GM12878 (cell line): Measurements from ENCODE around the gene ADCY6. TPM values are rescaled to one million over a fixed set of nuclear protein-coding genes. Genes with fewer than 3 reads are reported as not detected.

Source experiments
- ATAC-seq: fragments of 200-7000 bp; cut with Tn5 transposase; 3 replicates; pipeline ENCODE4 v1.9.1; 2020; ENCODE audit warnings: mild to moderate bottlenecking, moderate library complexity
- BruUV-seq: library from RNA; stranded (reverse); fragments of 400-500 nt; replicated peaks from 2 replicates; lab custom pipeline; 2021; lab: Mats Ljungman, UMichigan
- CTCF ChIA-PET: fragments of 300-600 bp; sonication (Branson Sonifier 250); formaldehyde crosslinking; extraction: SDS; loops from one replicate; lab custom pipeline; 2021; ENCODE audit warnings: inconsistent platforms; lab: Yijun Ruan, JAX
- POLR2A ChIA-PET: fragments of 350-600 bp; formaldehyde crosslinking; extraction: SDS; loops from one replicate; lab custom pipeline; 2021; ENCODE audit warnings: inconsistent platforms; lab: Charles Lee
- RAD21 ChIA-PET: fragments of 300-600 bp; sonication (Branson Sonifier 250); formaldehyde crosslinking; loops from one replicate; lab custom pipeline; 2023; ENCODE audit warnings: antibody characterized with exemption; ENCODE audit not compliant: unreplicated experiment; lab: Charles Lee
- SMC1A ChIA-PET: fragments of 300-600 bp; sonication (Branson Sonifier 250); formaldehyde crosslinking; loops from one replicate; lab custom pipeline; 2023; ENCODE audit not compliant: unreplicated experiment, uncharacterized antibody; lab: Charles Lee
- DNase-seq: peaks from one replicate; pipeline ENCODE4 v3.0.0-alpha.2; 2011; ENCODE audit warnings: low read depth, low spot score
- FAIRE-seq: peaks from 3 replicates; lab custom pipeline; 2011; peaks lifted over from hg19 to GRCh38; lab: Jason Lieb, UNC
- H2AFZ ChIP-seq: 2 replicates; pipeline ENCODE4 v1.6.0; 2011; ENCODE audit warnings: low read depth, low read length, control low read depth; ENCODE audit not compliant: control insufficient read depth
- H3K27ac ChIP-seq: 2 replicates; pipeline ENCODE4 v1.5.1; 2011; ENCODE audit warnings: control low read depth; ENCODE audit not compliant: control insufficient read depth, insufficient read depth
- H3K27me3 ChIP-seq, 2 experiments: replicated peaks in 1 of 2; 2 replicates each; pipeline versions ENCODE4 v1.6.0 to v1.6.1; 2011; ENCODE audit warnings: low read length in 1 of 2; ENCODE audit not compliant: control insufficient read depth in 2 of 2, insufficient read depth in 2 of 2
- H3K36me3 ChIP-seq, 2 experiments: 2 replicates each; pipeline ENCODE4 v1.5.1; 2011; ENCODE audit warnings: low read length in 1 of 2; ENCODE audit not compliant: control insufficient read depth in 2 of 2, insufficient read depth in 2 of 2
- H3K4me1 ChIP-seq: 2 replicates; pipeline ENCODE4 v1.6.1; 2011; ENCODE audit warnings: mild to moderate bottlenecking, low read length, moderate library complexity, mixed read lengths; ENCODE audit not compliant: control insufficient read depth, insufficient read depth
- H3K4me2 ChIP-seq: 2 replicates; pipeline ENCODE4 v1.6.0; 2011; ENCODE audit warnings: control low read depth; ENCODE audit not compliant: control insufficient read depth, insufficient read depth
- H3K4me3 ChIP-seq: fragments of 200-600 bp; sonication (generic); 2 replicates; pipeline ENCODE4 v1.5.1; 2016
- H3K79me2 ChIP-seq: 2 replicates; pipeline ENCODE4 v1.6.0; 2011; ENCODE audit warnings: low read length; ENCODE audit not compliant: control insufficient read depth, insufficient read depth
- H3K9ac ChIP-seq: 2 replicates; pipeline ENCODE4 v1.8.0; 2011; ENCODE audit warnings: low read length, control low read depth, mixed read lengths; ENCODE audit not compliant: control insufficient read depth, insufficient read depth
- H3K9me3 ChIP-seq: replicated peaks from 3 replicates; pipeline ENCODE4 v1.5.1; 2011; ENCODE audit warnings: mild to moderate bottlenecking, low read length; ENCODE audit not compliant: control insufficient read depth, insufficient read depth
- H4K20me1 ChIP-seq: 2 replicates; pipeline ENCODE4 v1.6.0; 2011; ENCODE audit not compliant: control insufficient read depth, insufficient read depth
- ATF3 ChIP-seq: IDR thresholded peaks from 2 replicates; pipeline ENCODE4 v1.6.1; 2011; ENCODE audit warnings: low read depth, mild to moderate bottlenecking, low read length, moderate library complexity, borderline replicate concordance; ENCODE audit errors: extremely low read depth
- CHD4 ChIP-seq: fragments of 200-600 bp; sonication (generic); IDR thresholded peaks from 2 replicates; pipeline ENCODE4 v1.6.1; 2016; ENCODE audit warnings: mild to moderate bottlenecking
- CREB1 ChIP-seq: IDR thresholded peaks from 2 replicates; pipeline ENCODE4 v1.6.1; 2012; ENCODE audit warnings: low read depth, mild to moderate bottlenecking, inconsistent platforms
- ELK1 ChIP-seq: IDR thresholded peaks from 2 replicates; pipeline ENCODE4 v1.6.1; 2012; ENCODE audit warnings: low read depth, low read length, improper control_type of control experiment
- SREBF2 ChIP-seq: IDR thresholded peaks from 2 replicates; pipeline ENCODE4 v1.6.1; 2012; ENCODE audit warnings: mild to moderate bottlenecking, low read length
- SRF ChIP-seq, 2 experiments: IDR thresholded peaks; 2 replicates each; pipeline ENCODE4 v1.6.1; 2011; ENCODE audit warnings: low read depth in 2 of 2, low read length in 2 of 2, mild to moderate bottlenecking in 1 of 2, moderate library complexity in 1 of 2
- WGBS: methylation state at CpG from one replicate; pipeline ENCODE4 v1.1.6; 2016; ENCODE audit warnings: low lambda C conversion rate; ENCODE audit not compliant: insufficient replicate concordance, insufficient coverage; ENCODE audit errors: missing lambda C conversion rate; 5-methylcytosine and 5-hydroxymethylcytosine counted together
- in situ Hi-C: fragments of 300-500 bp; cut with MboI; formaldehyde crosslinking; loops from 9 replicates; pipeline ENCODE4 v1.14.3; 2018; ENCODE audit warnings: mixed read lengths
- intact Hi-C: fragments of 100-400 bp; cut with micrococcal nuclease; formaldehyde crosslinking; loops from one replicate; pipeline ENCODE4 v1.14.2; 2022; ENCODE audit not compliant: unreplicated experiment
- polyA plus RNA-seq, 11 experiments: library from polyadenylated mRNA; depleted of rRNA in 4 of 11; unstranded in 6 of 11; stranded (reverse) in 5 of 11; fragments of >200 nt; fragmentation: Nextera tagmentation in 4 of 11; fragmentation: Illumina TruSeq in 1 of 11; extraction: Ambion mirVana in 4 of 11; extraction: Trizol in 1 of 11; gene quantifications; 1 replicate in 1 of 11; 2 replicates in 10 of 11; pipeline versions ENCODE4 v1.2.1 to v1.2.3, GENCODE V29; 2011 to 2016; ENCODE audit warnings: inconsistent platforms in 2 of 11, missing spikeins in 2 of 11, low read depth in 1 of 11
- total RNA-seq, 4 experiments: library from RNA; depleted of rRNA in 3 of 4; stranded (reverse); fragments of >200 nt in 3 of 4; fragmentation: Illumina TruSeq in 1 of 4; extraction: Trizol in 1 of 4; gene quantifications; 2 replicates each; pipeline versions ENCODE4 v1.2.1 to v1.2.3, GENCODE V29; 2013 to 2021

Gene ADCY6
- total and polyA plus RNA-seq, 10 of the 15 experiments (the other 5 are each of a cell fraction or from before 2014, with no cell fraction given) = 0.03 to 2.0 (median 0.14) TPM; not detected in 1

- intact Hi-C loops (no loop called here), in situ Hi-C loops (no loop called here)
- Histone ChIP-seq H3K27me3 (no peaks in the 10 kb centered on the region), H3K4me3 (no peak overlapping the region), H3K27ac (no peak overlapping the region), H3K9ac (no peak overlapping the region), H3K9me3 (no peaks in the 10 kb centered on the region), H3K4me2 (no peak overlapping the region), H2AFZ (no peak overlapping the region), H4K20me1 (no peaks in the 10 kb centered on the region), H3K4me1 (no peaks in the 10 kb centered on the region), H3K36me3 (no peaks in the 10 kb centered on the region), H3K79me2 (no peaks in the 10 kb centered on the region)
- no TSS peak for BruUV-seq
- CTCF ChIA-PET = interaction anchor here (0.6 to 15.9 kb wide), 4 partner anchors 11 to 56 kb away, joined by 3 to 405 read pairs (median 4); no protein-coding TSS in a partner anchor
- FAIRE-seq = no peak
- SMC1A ChIA-PET = interaction anchor here (2.0 to 3.7 kb wide), 2 partner anchors 10 to 36 kb away, joined by 9 to 11 read pairs; no protein-coding TSS in a partner anchor
- no peak for ATAC-seq
- POLR2A ChIA-PET = no interaction called here
- TF ChIP-seq SREBF2 (no peak), CREB1 (no peak), ATF3 (no peak), CHD4 (no peak), ELK1 (no peak)
- RAD21 ChIA-PET = interaction anchor here (1.0 kb wide), 1 partner anchor 8 kb away, joined by 3 read pairs; no protein-coding TSS in a partner anchor
- DNase-seq = no peak
Measured at GRCh38 chr12:48758737-48759136, 30.2 kb downstream of the ADCY6 start.

GRCh38 chr12:48758186-48758585 lies 30.7 kb downstream of the ADCY6 start:
- Histone ChIP-seq H3K4me3 (no peak overlapping the region), H3K27me3 (no peaks in the 10 kb centered on the region; a peak in 1 of 4 replicates), H4K20me1 (no peaks in the 10 kb centered on the region), H3K27ac (no peak overlapping the region), H3K9ac (no peak overlapping the region), H3K36me3 (no peaks in the 10 kb centered on the region), H3K4me1 (no peaks in the 10 kb centered on the region), H3K9me3 (no peaks in the 10 kb centered on the region), H3K4me2 (no peak overlapping the region), H3K79me2 (no peaks in the 10 kb centered on the region), H2AFZ (no peak overlapping the region)
- ChIA-PET SMC1A (interaction anchor here (2.0 to 3.7 kb wide), 2 partner anchors 11 to 37 kb away, joined by 9 to 11 read pairs; no protein-coding TSS in a partner anchor), POLR2A (no interaction called here), RAD21 (no interaction called here), CTCF (interaction anchor here (0.9 to 15.9 kb wide), 3 partner anchors 15 to 57 kb away, joined by 3 to 405 read pairs (median 4); no protein-coding TSS in a partner anchor)
- BruUV-seq = no TSS peak
- no peak for FAIRE-seq
- in situ Hi-C loops = no loop called here
- intact Hi-C loops = no loop called here
- 47% methylated on average over 4 of the region's 4 CpGs for WGBS
- no peak for ATAC-seq
- TF ChIP-seq SRF (IDR thresholded peaks at IDR 0.05; ENCODE audit: low read depth in 2 of 2, low read length in 2 of 2) = no peak
- no peak for DNase-seq
